ENCODE data around the gene FLT4.

DNA sequence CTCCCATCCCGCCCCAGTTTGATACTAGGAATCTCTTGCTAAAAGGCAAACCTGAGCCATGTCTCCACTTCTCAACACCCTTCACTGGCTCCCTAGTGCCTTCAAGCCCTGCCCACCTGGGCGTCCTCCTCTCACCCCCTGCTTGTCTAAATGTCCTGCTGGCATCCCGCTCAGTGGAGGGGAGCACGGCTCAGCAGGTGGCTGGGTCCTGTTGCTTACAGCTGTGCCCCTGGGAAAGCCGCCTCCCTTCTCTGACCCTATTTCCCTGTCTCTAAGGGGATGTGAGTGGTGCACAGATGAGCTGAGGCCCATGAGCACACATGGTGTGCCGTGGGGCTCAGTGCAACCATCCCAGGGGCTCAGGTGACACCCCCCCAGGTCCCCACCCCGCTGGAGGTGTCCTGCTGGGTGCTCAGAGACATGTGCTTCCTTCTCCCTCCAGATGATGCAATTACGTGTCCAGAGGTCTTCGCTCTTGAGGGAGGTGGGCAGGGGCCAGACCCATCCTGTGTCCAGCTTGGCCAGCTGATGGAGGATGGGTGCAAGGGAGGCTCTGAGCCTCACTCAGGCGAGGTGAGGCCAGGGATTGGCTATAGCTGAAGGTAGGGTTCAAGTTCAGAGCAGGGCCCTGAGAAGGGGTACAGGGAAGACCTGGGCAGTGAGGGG, 24.1 kb downstream of the FLT4 start:
- TF ChIP-seq POLR2A (IDR thresholded peaks at IDR 0.05) (no peak), CTCF (IDR thresholded peaks at IDR 0.05) (no peak), POLR2AphosphoS5 (IDR thresholded peaks at IDR 0.05) (no peak), EP300 (IDR thresholded peaks at IDR 0.05) (no peak)
